ENCODE results near the gene NPIPB8.
"Not testable (repeated sequence)": the region's sequence is repeated elsewhere in the genome, so short reads cannot be mapped to it uniquely, and the experiment has no call there.

The NPIPB8 gene

DNA sequence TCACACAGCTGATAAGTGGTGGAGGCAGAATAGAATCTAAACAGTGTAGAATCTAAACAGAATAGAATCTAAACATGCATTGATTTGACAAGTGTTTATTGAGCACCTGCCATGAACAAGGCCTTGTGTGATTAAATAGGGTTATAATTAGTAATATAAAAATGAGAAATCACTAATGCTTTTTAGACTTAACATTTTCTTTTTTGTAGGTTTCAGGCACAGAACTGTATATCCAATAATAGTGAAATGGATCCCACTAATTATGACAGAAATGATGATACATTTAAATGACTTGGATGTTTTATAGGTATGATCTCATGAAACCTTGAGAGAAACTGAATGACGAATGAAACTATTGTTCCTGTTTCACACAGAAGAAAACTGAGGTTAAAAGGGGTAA is at the start of gene NPIPB8:
Gene NPIPB8 (plus strand): TSS at position 301 of the 400 bp plus-strand sequence. CDS start 296 bp downstream, outside the sequence.
- DNase-seq (ENCODE audit: low read depth in 2 of 2): not testable (repeated sequence)

DNA sequence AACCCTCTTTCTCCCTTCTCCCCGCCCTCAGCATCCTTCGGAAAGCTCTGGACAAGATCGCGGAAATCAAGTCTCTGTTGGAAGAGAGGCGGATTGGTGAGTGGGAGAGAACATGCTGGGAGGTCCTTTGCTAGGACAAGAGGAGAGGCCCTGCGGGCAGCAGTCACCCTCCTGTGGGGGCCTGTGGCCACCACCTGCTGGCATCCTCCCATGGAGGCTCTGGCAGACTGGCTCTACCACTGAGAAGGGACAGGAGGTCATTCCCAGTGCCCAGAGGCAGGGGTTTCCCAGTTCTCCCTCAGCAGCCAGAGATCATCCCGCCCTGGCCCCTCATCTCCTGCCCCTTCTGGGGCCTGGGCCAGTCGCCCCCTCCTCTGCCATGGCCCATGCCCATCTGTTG is 48.8 kb upstream of the NPIPB8 start:
- no peak for DNase-seq (ENCODE audit: low read depth in 2 of 2)

DNA sequence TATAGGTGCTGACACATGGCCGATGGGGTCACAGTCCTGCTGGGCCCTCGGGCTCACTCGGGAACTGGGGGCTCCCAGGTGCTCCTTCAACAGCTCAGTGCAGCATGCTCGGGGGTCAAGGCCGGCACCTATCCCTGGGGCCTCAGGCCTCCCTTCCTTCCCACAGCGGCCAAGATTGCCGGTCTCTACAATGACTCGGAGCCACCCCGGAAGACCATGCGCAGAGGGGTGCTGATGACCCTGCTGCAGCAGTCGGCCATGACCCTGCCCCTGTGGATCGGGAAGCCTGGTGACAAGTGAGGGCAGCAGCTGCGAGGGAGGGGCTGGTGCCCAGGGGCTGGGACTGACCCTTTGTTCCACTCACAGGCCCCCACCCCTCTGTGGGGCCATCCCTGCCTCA is 47.9 kb upstream of the NPIPB8 start:
- no peak for DNase-seq (ENCODE audit: low read depth in 2 of 2)

DNA sequence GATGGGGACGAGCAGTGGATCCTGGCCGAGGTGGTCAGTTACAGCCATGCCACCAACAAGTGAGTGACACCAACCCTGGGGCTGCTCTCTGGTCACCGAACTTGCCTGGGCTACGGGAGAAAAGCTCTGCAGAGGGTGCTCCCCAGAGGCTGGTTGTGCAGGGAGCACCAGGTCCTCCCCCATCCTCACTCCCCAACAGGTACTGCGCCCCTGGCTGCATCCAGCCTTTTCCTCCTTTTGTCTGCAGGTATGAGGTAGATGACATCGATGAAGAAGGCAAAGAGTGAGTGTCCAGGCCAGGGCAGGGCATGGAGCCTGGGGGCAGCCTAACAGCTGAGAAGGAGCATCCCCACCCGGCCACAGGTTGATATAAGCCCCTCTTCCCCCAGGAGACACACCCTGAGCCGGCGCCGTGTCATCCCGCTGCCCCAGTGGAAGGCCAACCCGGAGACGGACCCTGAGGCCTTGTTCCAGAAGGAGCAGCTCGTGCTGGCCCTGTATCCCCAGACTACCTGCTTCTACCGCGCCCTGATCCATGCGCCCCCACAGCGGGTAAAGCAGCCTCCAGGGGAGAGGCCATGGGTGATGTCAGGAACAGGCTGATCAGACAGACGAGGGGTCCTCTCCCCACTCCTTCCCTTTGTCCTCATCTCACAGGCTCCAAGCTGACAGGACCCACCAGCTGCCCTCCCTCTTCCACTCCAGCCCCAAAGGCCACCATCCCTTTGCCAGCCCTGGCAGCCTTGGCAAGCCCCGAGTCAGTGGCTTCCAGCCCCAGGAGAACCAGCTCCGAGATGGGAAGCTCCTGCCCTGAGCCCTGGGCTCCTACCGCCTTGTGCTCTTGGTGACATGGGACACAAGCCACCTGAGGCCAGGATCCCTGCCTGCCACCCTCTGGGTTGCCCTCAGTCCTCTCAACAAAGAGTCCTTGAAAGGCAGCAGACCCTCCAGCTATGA is 47.2 kb upstream of the NPIPB8 start:
- DNase-seq (ENCODE audit: low read depth in 2 of 2): no peak

DNA sequence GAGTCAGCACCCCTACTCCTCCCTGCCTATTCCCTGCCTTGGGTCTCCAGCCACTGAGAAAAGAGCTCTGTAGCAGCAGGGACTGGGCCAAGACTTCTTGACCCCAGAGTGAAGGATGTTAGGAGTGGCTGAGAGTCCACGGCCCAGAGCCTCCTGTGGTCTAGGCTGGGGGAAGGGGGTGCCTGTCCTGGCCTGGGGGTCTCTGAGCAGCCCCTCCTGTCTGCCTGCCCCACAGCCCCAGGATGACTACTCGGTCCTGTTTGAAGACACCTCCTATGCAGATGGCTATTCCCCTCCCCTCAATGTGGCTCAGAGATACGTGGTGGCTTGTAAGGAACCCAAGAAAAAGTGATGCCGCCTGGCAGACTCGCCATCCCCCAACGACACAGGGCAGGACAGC is 46.5 kb upstream of the NPIPB8 start:
- DNase-seq (ENCODE audit: low read depth in 2 of 2): no peak

DNA sequence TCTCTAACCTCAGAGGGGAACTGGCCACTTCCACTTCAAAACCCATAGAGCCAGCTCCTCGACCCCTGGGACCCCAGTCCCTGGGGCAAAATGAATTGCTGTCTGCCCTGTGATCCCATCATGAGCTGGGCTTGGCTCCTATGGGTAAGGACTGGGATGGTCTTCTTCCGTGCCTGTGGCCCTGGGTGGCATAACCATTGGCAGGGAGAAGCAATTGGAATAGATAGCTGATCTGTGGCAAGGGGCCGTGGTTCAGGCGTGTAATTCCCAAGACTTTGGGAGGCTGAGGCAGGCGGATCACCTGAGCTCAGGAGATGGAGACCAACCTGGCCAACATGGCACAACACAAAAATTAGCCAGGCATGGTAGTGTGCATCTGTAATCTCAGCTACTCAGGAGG is 45.4 kb upstream of the NPIPB8 start:
- no peak for DNase-seq (ENCODE audit: low read depth in 2 of 2)

DNA sequence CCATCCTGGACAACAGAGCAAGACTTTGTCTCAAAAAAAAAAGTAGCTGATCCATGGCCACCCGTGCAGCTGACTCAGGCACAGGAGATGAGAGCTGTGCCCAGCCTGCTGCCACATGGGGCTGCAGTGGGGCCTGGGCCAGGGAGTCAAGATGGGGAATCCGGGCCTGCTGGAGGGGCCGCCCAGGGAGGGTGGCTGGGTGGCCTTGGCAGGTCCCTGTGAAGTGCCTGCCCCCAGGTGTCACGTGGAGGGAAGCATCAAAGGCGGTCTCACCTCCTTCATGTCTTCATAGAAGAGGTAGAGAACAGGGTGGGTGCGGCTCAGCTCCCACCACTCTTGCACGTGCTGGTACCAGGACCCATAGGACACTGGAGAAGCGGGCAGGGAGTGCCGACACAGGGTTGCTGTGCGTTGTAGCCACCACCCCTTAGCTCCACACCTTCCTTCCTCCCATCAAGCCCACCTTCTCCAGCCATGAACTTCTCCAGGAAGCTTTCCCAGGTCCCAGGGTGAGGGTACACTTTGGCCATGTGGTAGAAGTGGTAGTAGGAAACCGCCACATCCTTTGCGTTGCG is 44.8 kb upstream of the NPIPB8 start:
- no peak for DNase-seq (ENCODE audit: low read depth in 2 of 2)

DNA sequence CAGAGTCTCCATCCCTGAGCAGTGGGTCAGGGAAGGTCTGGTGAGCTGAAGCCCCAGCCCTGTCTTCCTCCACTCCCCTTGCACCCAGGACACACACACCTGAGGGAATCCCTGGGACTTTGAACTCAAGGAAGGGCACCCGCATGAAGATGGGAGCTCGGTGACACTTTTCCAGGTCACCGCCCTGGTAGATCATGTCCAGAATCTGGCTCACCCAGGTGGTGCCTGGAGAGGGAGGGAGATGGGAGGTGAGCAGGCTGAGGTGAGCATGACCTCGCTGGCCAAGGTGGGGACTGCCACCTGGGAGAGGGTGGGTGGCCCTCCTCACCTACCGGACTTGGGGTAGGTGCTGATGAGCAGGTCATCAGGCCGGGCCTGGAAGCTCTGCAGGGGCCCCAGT is 42.4 kb upstream of the NPIPB8 start:
- not testable (repeated sequence) for DNase-seq (ENCODE audit: low read depth in 2 of 2)

DNA sequence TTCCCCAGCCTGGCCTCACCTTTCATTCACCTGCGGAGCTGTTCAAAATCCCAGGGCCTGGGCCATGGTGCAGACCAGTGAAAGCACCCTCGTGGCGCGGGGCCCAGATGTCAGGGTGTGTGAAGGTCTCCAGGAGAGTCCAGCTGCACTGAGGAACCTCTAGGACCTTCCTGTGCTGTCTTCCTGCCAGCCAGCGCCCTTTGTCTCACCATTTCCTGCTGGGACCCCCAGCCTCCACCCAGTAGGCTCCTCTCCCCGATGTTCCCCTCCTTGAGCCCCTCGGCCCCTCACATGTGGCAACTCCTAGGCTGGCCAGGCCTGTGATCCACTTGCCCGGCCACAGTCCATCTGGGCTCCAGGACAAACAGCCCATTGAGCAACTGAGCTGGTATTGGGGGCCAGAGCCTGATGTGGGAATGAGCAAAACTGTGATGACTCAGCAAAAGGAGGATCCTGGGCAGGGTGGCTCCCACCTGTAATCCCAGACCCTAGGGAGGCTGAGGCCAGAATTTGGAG is 41.7 kb upstream of the NPIPB8 start:
- no peak for DNase-seq (ENCODE audit: low read depth in 2 of 2)

DNA sequence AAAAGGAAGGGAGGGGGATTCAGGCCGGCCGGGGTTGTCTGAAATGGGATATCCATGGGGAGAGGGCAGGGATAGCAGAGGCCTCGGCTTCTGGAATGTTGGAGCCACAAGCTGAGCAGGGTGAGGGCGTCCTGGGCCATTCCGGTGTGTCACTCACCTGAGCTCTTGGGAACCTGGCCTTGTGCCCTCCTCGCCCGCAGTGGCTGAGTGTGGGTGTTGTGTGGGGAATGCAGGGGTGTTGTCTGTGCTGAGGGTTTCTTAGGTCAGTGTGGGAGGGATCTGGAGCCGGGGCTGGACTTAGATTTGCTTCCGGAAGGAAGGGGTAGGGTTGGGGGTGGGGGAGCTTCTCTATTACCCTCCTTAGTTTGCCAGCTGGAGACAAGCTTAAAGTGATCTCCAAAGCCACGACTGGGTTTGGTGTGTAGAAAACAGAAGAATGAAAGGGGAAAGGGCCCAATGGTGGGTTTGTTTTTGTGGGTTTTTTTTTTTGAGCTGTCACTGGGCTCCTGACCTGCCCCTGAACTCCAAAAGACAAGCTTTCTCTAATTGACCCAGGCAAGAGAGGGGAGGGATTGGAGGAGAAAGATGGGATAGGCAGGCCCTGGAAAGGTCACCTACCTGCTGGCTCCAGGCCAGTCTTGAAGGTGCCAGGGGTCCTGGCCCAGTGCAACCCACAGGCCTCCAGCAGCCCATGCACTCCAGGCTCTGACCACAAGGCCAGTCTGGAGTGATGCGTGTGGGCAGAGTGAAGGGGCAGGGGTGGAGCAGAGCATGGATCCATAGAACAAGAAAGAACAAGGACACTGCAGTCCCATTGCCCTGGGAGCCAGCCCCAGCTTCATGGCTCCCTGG is 40.8 kb upstream of the NPIPB8 start, which contains the start of gene SULT1A2:
Gene SULT1A2 (minus strand): TSS at position 211 of the 852 bp plus-strand sequence. CDS start 1,120 bp downstream, outside the sequence.
- no peak for DNase-seq (ENCODE audit: low read depth in 2 of 2)

DNA sequence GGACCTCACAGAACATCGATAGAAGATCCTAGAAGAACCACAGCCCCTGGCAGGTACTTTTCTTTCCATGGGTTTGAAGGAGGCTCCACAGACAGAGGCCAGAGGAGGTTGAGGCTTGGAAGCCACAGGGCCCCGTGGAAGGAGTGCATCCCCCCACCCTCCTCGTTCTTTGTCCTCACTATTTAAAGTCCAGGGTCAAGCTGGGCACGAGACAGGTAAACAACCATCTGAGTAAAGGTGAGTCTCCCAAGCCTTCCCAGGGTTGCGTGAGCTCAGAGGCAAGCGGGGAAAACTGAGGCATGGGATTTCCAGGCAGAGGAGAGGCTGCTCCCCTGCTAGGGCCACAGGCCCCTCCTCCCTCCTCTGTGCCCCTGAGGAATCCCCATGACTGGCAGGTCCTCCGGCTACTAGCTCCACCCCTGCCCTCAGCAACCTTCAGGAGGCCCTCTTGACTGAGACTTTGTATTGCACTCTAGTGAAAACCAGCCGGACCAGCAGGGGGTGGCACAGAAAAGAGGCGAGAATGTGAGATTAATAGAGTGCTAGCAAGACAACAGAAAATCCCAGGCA is 40.1 kb upstream of the NPIPB8 start:
- DNase-seq (ENCODE audit: low read depth in 2 of 2): no peak

DNA sequence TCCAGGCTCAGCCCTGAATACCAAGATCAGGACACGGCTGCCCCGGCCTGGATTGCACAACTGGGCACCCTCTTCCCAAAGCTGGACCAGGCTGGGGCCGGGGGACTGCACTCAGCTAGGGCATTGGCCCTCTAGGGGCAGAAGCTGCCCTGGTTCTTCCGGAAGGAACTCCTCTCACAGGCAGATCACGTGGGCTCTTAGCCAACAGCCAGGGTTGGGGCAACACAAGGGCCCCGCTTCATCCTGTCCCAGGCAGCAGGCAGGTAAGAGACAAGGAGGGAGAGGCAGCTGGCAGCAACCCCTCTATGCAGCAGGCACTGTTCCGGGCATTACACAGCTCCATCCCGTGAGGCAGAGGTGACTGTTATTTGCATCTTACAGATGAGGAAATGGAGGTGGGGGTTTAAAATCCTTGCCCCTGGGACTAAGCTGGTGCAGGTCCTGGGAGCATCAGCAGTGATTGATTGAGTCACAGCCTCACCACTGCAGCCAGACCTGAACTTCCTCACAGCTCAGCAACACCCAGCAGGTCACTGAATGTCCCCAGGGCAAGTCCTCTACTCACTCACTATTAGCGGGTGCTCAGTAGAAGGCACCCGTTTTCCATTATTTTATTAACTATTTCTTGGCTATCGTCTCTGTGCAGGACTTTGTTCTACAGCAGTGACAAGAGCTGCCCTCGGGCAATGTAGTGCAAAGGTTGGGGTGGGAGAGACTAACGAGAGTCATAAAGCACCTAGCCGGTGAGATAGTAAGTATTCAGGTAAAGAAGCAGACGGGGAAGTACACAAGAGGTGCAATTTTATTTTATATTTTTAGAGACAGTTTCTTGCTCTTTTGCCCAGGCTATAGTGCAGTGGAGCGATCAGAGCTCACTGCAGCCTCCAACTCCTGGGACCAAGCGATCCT is 38.2 kb upstream of the NPIPB8 start:
- DNase-seq (ENCODE audit: low read depth in 2 of 2): not testable (repeated sequence)

DNA sequence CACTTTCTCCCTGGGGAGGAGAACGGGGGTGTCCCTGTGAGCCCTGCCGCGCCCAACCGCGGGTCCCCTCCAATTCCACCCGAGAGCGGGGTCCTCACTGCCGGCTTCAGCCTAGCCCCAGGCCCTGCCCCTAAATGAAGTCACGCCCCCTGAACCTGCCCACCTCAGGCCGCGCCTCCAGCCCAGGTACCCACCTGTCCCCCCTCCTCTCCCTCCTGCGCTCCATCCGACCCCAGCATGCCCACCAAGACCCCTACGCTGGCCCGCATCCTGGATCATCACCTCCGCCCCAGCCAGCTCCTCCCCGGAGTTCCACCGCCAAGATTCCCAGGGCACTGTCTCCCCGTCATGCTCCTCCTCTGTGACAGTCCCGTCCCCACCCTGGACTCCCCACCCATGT is 36.9 kb upstream of the NPIPB8 start:
- DNase-seq (ENCODE audit: low read depth in 2 of 2): not testable (repeated sequence)

DNA sequence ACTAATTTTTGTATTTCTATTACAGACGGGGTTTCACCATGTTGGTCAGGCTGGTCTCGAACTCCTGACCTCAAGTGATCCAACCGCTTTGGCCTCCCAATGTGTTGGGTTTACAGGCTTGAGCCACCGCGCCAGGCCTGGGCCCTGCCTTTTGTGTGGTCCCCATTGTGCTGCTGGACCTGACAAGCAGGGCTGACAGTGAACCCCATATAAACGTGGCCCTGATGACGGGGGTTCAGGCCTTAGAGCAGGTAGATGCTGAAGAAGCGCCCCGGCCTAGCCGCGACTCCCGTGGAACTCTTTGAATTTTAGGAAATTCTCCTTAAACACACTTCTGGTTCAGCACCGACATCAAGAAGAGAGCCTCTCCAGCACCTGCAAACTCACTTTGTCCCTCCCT is 36.3 kb upstream of the NPIPB8 start:
- not testable (repeated sequence) for DNase-seq (ENCODE audit: low read depth in 2 of 2)

DNA sequence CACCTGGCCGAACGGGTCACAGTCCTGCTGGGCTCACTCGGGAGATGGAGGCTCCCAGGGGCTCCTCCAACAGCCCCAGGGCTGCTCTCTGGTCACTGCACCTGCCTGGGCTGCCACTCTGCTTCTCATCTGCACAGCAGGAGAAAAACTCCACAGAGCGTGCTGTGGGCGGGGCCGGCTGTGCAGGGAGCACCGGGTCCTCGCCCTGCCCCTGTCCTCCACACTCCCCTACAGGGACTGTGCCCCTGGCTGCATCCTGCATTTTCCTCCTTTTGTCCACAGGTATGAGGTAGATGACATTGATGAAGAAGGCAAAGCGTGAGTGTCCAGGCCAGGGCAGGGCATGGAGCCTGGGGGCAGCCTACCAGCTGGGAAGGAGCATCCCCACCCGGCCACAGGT is 35.8 kb upstream of the NPIPB8 start:
- not testable (repeated sequence) for DNase-seq (ENCODE audit: low read depth in 2 of 2)

DNA sequence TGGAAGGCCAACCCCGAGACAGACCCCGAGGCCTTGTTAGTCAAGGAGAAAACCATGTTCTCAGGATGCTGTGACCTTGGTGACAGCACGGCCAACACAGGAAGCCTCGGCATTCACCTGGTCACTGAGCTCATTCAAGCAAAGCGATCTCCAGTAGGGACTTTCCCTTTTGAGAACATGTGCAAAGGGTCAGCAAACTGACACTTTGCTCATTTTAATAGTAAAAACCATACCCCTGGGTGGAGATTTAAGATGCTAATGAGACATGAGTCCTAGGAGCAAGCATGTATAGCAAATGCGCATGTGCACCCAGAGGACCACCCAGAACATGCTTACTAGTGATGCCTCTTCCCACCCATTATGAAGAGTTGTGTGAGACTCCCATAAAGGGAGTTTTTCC is 35.3 kb upstream of the NPIPB8 start:
- DNase-seq (ENCODE audit: low read depth in 2 of 2): no peak

DNA sequence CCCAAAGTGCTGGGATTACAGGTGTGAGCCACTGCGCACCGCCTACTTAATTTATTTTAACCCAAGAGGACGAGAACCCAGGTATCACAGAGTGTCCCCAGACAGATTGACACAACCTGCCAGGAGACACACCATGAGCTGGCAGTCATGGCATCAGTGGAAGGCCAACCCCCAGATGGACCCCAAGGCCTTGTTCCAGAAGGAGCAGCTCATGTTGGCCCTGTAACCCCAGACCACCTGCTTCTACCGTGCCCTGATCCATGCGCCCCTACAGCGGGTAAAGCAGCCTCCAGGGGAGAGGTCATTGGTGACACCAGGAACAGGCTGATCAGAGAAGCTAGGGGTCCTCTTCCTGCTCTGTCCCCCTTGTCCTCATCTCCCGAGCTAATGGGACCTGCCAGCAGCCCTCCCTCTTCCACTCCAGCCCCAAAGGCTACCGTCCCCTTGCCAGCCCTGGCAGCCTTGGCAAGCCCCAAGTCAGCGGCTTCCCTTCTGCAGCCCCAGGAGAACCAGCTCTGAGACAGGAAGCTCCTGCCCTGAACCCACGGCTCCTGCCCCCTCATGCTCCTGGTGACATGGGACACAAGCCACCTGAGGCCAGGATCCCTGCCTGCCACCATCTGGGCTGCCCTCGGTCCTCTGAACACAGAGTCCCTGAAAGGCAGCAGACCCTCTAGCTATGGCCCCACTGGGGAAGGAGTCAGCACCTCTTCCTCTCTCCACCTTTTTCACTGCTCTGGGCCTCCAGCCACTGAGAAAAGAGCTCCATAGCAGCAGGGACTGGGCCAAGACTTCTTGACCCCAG is 34.3 kb upstream of the NPIPB8 start:
- DNase-seq (ENCODE audit: low read depth in 2 of 2): no peak

DNA sequence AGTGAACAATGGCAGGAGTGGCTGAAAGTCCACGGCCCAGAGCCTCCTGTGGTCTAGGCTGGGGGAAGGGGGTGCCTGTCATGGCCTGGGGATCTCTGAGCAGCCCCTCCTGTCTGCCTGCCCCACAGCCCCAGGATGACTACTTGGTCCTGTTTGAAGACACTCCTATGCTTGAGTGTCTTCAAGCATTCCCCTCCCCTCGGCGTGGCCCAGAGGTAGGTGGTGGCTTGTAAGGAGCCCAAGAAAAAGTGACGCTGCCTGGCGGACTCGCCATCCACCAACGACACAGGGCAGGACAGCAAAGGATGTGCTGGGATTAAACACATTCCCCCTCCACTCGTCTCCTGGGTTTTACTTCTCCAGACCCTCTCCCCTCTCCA is 33.7 kb upstream of the NPIPB8 start:
- no peak for DNase-seq (ENCODE audit: low read depth in 2 of 2)

DNA sequence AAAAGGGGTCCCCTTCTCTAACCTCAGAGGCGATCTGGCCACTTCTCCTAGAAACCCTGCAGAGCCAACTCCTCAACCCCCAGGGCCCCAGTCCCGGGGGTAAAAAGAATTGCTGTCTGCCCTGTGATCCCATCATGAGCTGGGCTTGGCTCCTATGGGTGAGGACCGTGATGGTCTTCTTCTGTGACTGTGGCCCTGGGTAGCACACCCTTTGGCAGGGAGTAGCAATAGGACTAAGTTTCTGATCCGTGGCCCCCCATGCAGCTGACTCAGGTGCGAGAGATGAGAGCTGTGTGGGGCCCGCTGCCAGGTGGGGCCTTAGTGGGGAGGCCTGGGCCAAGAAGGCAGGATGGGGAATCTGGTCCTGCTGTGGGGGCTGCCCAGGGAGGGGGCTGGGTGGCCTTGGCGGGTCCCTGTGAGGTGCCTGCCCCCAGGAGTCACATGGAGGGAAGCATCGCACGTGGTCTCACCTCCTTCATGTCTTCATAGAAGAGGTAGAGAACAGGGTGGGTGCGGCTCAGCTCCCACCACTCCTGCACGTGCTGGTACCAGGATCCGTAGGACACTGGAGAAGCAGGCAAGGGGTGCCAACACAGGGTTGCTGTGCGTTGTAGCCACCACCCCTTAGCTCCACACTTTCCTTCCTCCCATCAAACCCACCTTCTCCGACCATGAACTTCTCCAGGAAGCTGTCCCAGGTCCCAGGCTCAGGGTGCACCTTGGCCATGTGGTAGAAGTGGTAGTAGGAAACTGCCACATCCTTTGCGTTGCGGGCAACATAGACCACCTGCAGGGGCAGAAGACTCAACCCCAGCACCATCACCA is 31.4 kb upstream of the NPIPB8 start:
- no peak for DNase-seq (ENCODE audit: low read depth in 2 of 2)
